ENCODE measurements around the gene RARB.

DNA sequence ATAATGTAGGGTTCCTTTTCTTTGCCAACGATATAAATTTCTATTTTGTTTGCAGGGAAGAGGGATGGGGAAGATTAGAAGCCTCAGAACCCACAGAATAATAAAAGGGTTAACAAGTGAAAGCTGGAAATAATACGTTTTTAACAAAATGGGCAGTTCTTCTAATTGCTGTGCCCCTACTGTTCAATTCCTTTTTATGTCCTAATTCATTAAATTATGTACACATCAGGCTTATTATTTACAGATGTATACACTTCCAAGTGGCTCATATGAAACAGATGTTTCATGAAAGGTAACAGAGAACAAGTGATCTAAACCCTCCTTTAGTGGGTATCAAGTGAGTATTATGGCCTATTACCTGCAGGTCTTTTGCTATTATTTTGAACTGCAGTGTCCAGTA is 16.2 kb downstream of the RARB start:
- TF ChIP-seq CTCF (IDR thresholded peaks at IDR 0.05) (no peak), EP300 (IDR thresholded peaks at IDR 0.05) (no peak), POLR2A (IDR thresholded peaks at IDR 0.05) (no peak)
